ENCODE data around the gene MRPL34. TPM values are rescaled to one million over a fixed set of nuclear protein-coding genes. Genes with fewer than 3 reads are reported as not detected.

The MRPL34 gene
- total RNA-seq, 1 donor from 2014 or later: 64.8 TPM

DNA sequence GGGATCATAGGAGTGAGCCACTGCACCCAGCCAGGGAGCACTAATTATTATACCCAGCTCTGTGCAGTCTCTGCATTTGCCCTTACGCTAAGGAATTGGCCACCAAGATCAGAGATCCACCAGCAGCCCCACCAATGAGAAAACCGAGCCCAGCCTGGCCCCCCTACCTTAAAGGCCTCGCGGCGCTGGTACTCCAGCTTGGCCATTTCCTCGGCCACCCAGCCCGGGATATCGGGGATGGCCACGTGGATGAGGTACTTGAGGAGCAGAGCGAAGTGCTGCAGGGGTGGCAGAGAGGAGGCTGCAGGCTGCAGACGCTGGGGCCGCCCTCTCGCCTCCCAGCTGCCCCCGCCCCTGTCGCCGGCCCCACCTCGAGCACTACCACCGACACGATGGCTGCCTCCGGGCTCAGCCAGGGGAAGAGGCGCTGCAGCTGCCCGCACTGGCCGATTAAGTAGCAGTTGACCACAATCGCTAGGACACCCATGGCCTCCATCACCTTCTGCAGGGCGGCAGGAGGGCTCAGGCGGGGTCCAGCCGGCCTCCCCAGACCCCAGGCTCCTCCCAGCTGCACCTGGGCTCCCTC, 21.5 kb downstream of the MRPL34 start:
- Histone ChIP-seq H3K36me3 (ENCODE audit: insufficient read depth, low read length) (no peaks in the 10 kb centered on the region), H2AFZ (ENCODE audit: low read depth, low read length) (no peak overlapping the region), H4K20me1 (ENCODE audit: insufficient read depth, low read length) (peaks cover 10% of the 10 kb centered on the region), H3K27ac (ENCODE audit: low read depth, low read length) (no peak overlapping the region), H3K79me2 (ENCODE audit: insufficient read depth, low read length) (no peaks in the 10 kb centered on the region), H3K9me3 (ENCODE audit: insufficient read depth, low read depth, low read length) (no peaks in the 10 kb centered on the region), H3K4me1 (ENCODE audit: insufficient read depth, low read length) (peaks cover 3% of the 10 kb centered on the region), H3K4me2 (ENCODE audit: low read length) (no peak overlapping the region), H3K9ac (ENCODE audit: low read length) (no peak overlapping the region), H3K27me3 (ENCODE audit: insufficient read depth, low read length) (no peaks in the 10 kb centered on the region), H3K4me3 (ENCODE audit: insufficient read depth, low read depth, low read length) (no peak overlapping the region)
- TF ChIP-seq, protein P1, sequence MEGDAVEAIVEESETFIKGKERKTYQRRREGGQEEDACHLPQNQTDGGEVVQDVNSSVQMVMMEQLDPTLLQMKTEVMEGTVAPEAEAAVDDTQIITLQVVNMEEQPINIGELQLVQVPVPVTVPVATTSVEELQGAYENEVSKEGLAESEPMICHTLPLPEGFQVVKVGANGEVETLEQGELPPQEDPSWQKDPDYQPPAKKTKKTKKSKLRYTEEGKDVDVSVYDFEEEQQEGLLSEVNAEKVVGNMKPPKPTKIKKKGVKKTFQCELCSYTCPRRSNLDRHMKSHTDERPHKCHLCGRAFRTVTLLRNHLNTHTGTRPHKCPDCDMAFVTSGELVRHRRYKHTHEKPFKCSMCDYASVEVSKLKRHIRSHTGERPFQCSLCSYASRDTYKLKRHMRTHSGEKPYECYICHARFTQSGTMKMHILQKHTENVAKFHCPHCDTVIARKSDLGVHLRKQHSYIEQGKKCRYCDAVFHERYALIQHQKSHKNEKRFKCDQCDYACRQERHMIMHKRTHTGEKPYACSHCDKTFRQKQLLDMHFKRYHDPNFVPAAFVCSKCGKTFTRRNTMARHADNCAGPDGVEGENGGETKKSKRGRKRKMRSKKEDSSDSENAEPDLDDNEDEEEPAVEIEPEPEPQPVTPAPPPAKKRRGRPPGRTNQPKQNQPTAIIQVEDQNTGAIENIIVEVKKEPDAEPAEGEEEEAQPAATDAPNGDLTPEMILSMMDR (IDR thresholded peaks at IDR 0.05; ENCODE audit: insufficient read depth, low read depth, low read length): no peak
- no peak for TF ChIP-seq EZH2 (IDR thresholded peaks at IDR 0.05; ENCODE audit: insufficient read depth, low read length)
- Mint-ChIP-seq H3K4me3 (ENCODE audit: unreplicated experiment) (no peak overlapping the region), H3K27me3 (ENCODE audit: low read depth, unreplicated experiment) (peaks cover 2% of the 10 kb centered on the region), H3K9me3 (ENCODE audit: unreplicated experiment) (no peaks in the 10 kb centered on the region), H3K27ac (ENCODE audit: unreplicated experiment) (no peak overlapping the region), H3K36me3 (ENCODE audit: low read depth, unreplicated experiment) (peaks cover 9% of the 10 kb centered on the region), H3K4me1 (ENCODE audit: low read depth, unreplicated experiment) (peaks cover 6% of the 10 kb centered on the region)
- no peak for FAIRE-seq
- DNase-seq (ENCODE audit: low read depth): no peak

DNA sequence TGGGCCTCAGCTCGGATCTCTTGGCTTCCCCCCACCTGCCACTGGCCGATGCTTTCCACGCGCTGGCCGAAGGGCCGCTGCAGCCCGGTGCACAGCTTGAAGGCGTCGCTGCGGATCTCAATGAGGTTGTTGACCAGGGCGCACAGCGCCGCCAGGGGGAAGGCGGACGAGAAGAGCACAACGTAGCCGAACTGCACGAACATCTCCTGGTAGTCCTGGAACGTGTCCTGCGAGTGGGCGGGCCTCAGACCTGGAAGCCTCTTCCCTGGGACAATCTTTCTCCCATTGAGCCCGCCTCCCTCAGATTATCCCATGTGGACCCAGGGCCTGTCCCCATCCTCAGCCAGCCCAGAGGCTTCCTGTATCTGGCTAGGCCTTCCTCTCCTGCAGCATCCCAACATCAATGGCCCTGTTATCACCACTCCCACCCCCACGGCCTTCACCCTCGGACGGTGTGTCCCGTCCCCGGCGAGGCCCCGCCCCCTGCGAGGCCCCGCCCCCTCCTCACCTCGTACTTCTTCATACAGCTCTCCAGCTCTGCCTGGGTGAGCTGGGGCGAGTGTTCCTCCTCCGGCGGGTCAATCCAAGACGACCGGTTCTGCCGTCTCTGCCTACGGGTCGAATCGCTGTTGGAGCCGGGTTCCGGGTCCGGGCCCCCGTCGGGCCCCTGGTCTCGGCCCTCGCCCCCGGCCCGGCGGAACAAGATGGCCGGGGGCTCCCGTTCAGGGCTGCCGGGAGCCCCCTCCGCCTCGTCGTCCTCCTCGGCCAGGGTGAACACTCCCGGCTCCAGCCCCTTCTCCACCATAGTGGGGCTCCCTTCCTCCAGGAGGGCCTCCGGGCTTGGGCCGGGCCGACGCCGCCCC, 22.2 kb downstream of the MRPL34 start:
- Histone ChIP-seq H3K27ac (ENCODE audit: low read depth, low read length) (no peak overlapping the region), H4K20me1 (ENCODE audit: insufficient read depth, low read length) (peaks cover 3% of the 10 kb centered on the region), H3K36me3 (ENCODE audit: insufficient read depth, low read length) (no peaks in the 10 kb centered on the region), H3K4me3 (ENCODE audit: insufficient read depth, low read depth, low read length) (no peak overlapping the region), H3K9me3 (ENCODE audit: insufficient read depth, low read depth, low read length) (no peaks in the 10 kb centered on the region), H3K27me3 (ENCODE audit: insufficient read depth, low read length) (no peaks in the 10 kb centered on the region), H3K4me1 (ENCODE audit: insufficient read depth, low read length) (peaks cover 3% of the 10 kb centered on the region), H2AFZ (ENCODE audit: low read depth, low read length) (no peak overlapping the region), H3K9ac (ENCODE audit: low read length) (no peak overlapping the region), H3K4me2 (ENCODE audit: low read length) (no peak overlapping the region), H3K79me2 (ENCODE audit: insufficient read depth, low read length) (no peaks in the 10 kb centered on the region)
- FAIRE-seq (no peak), DNase-seq (ENCODE audit: low read depth) (no peak)
- peaks cover 2% of the 10 kb centered on the region for H3K27me3 Mint-ChIP-seq (ENCODE audit: low read depth, unreplicated experiment)
- no peak overlapping the region for H3K4me3 Mint-ChIP-seq (ENCODE audit: unreplicated experiment)
- no peak for TF ChIP-seq EZH2 (IDR thresholded peaks at IDR 0.05; ENCODE audit: insufficient read depth, low read length)
- TF ChIP-seq, protein P1 (IDR thresholded peaks at IDR 0.05; ENCODE audit: insufficient read depth, low read depth, low read length): no peak
- peaks cover 5% of the 10 kb centered on the region for H3K36me3 Mint-ChIP-seq (ENCODE audit: low read depth, unreplicated experiment)
- peaks cover 6% of the 10 kb centered on the region for H3K4me1 Mint-ChIP-seq (ENCODE audit: low read depth, unreplicated experiment)
- H3K27ac Mint-ChIP-seq (ENCODE audit: unreplicated experiment): no peak overlapping the region
- no peaks in the 10 kb centered on the region for H3K9me3 Mint-ChIP-seq (ENCODE audit: unreplicated experiment)
